NCI-H1694 (cell line): Measurements from ENCODE around the gene CAV1.

Experiments used
- DNase-seq: peaks from one replicate; lab custom pipeline; 2025; lab: John Stamatoyannopoulos, UW

CAV1 gene

DNA sequence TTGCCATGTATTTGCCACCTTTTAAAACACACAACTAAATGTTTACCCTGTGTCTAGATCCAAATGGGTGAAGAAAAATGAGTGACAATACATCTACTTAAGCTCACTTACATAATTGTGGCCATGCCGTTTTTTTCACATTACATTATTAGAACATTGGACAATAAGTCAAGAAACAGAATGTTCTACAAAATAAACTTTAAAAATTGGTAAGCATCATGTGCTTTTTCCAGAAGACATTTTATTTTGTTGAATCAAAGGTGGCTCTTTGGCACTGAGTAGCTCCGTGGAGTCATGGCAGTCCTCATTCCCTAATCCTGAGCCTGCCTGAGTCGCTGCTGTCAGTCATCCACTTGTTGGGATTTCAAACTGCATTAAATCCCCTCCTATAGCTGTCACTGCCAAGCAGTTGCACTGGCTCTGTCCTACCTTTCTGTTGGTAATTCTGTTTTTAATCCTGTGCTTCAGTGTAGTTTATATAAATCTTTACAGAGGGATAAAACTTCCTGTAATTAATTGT is 32.3 kb downstream of the CAV1 start:
- no peak for DNase-seq

DNA sequence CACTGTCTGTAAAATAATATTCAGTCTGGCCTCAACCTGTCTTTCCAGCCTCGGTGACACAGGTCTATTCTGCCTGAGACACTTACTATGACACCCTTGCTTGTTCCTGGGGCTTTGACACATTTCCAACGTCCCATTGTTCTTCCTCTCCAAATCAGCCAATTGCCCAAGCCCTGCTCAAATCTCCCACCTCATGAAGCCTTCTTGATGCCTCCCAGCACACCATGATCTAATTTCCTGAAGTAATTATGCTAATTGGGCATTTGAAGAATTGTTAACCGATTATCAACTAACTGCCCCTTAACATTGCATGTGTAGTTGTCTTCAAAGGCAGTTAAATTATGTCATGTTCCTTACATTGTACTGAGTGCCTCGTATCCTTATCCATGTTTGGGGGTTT is 33.1 kb downstream of the CAV1 start:
- no peak for DNase-seq

DNA sequence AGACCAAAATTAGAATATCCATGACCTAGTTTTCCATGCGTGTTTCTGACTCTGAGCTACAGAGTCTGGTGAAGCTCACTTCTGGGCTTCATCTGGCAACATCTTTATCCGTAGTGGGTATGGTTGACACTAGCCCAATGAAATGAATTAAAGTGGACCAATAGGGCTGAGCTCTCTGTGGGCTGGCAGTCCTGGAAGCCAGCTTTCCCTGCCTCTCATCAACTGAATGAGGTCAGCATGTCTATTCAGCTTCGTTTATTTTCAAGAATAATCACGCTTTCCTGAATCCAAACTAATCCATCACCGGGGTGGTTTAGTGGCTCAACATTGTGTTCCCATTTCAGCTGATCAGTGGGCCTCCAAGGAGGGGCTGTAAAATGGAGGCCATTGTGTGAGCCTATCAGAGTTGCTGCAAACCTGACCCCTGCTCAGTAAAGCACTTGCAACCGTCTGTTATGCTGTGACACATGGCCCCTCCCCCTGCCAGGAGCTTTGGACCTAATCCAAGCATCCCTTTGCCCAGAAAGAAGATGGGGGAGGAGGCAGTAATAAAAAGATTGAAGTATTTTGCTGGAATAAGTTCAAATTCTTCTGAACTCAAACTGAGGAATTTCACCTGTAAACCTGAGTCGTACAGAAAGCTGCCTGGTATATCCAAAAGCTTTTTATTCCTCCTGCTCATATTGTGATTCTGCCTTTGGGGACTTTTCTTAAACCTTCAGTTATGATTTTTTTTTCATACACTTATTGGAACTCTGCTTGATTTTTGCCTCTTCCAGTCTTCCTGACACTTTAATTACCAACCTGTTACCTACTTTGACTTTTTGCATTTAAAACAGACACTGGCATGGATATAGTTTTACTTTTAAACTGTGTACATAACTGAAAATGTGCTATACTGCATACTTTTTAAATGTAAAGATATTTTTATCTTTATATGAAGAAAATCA is 35.5 kb downstream of the CAV1 start:
- DNase-seq: no peak

DNA sequence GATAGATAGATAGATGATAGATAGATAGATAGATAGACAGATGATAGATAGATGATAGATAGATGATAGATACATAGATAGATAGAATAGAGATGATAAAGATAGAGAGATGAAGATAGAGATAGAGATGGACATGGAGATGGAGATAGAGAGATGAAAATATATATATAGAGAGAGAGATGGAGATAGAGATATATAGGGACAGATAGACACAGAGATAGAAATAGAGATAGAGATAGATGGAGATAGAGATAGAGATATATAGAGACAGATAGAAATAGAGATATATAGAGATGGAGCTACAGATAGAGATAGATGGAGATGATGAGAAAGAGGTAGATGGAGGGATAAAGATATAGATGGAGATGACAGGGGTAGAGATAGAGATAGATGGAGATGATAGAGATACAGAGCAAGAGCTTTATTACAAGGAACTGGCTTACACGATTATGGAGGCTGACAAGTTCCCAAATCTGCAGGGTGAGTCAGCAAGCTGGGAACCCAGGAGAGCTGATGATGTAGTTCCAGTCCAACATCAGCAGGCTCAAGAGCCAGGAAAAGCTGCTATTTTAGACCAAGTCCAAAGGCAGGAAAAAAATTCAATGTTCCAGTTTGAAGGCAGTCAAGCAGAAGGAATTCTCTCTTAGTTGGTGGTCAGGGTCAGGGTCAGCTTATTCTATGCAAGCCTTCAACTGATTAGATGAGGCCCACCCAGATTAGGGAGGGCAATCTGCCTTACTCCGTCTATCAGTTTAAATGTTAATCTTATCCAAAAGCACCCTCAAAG is 37.1 kb downstream of the CAV1 start:
- DNase-seq: no peak

DNA sequence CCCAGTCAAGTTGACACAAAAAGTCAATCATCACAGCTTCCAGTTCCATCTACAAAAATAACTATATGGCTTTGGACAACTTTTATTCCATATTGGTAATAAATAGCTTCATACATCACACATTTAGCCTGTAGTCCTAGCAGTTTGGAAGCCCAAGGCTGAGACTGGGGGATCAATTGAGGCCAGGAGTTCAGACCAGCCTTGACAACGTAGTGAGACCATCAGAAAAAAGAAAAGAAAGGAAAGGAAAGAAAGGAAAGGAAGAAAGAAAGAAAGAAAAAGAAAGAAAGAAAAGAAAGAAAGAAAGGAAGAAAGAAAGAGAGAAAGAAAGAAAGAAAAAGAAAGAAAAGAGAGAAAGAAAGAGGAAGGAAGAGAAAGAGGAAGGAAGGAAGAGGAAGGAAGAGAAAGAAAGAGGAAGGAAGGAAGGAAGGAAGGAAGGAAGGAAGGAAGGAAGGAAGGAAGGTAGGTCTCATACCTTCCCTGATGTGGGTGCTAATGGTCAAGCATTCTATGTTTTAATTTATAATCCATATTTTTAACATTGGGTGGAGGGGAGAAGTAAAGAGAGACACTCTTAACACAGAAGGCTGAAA is 37.8 kb downstream of the CAV1 start:
- no peak for DNase-seq

DNA sequence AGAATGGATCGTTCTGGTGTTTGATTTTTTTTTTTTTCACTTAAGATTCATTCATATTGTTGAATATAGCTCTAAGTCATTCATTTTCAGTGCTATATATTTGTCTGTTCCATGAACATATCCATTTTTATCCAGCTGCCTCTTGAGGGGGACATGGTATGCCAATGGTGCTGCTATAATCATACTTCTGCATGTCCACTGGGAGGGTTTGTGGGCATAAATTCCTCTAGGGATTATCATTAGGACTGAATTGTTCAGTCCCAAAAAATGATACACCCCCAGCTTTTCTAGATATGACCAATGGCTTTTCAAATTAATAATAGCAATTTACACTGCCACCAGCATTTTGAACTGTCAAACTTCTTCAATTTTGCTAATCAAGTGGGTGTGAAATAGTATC is 41.1 kb downstream of the CAV1 start:
- no peak for DNase-seq

DNA sequence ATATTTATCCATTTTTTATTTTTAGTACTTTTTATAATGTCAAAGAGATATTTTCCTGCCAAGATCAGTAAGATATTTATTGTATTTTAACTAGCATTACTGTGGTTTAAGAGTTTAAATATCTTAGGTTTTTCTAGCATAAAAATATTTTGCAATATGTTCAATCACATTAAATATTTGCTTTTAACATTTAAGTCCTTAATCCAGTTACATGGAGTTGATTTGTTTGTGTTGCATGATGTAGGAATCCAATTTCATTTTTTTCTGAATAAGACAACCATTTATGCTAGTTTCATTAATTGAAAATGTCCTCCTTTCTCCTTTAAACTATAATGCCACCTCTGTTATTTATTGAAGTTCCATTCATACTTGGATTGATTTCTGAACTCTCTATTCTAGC is 41.8 kb downstream of the CAV1 start:
- DNase-seq: no peak

DNA sequence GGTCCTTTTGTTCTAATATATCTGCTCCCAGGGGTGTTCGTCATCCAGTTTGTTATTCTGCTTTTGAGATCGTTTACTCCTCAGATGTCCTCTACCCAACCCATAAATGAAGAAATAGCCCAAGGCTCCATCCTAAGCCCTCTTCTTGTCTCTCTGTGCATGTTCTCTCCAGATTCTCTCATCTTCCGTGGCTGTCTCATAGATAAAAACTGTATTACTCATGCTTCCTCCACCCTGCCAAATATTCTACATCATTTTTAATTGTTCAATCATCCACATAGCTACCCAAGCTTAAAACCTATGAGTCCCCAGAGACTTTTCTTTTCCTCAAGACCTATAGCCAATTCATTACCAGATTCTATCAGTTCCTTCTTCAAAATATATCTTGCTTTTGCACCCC is 44.9 kb downstream of the CAV1 start:
- no peak for DNase-seq

DNA sequence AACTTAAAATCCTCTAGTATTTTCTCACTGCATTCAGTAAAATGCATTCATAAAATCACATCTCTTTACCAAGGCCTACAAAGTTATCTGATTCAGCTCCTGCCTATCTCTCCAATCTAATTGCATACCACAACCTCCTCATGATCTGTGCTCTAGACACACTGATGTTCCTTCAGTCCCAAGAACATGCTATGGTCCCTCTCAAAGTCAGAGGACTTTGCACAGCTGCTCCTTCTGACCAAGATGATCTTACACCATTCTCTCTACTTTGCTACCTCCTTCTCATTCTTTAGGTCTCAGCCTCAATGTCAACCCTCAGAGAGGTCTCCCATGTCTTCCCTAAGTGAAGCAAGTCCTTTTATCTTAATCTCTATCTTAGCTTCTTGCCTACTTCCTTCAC is 45.5 kb downstream of the CAV1 start:
- no peak for DNase-seq

DNA sequence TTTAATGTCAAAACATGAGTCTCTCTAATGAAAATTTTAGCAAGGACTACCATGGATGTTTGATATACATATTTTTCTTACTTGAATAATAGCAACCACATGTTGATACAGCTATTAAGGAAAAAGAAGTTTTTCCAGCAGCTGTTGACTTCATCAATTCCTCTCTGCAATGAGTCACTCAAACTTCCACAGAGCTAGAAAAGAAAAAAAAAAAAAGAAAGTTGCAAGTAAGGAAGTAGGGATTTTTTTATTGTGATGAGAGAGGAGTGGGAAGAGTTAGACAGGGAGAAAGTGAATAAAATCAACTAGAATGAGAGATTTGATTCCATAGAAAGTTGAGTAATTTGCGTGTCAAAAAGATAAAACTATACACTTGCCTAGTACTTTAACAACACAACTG is 46.2 kb downstream of the CAV1 start:
- no peak for DNase-seq

DNA sequence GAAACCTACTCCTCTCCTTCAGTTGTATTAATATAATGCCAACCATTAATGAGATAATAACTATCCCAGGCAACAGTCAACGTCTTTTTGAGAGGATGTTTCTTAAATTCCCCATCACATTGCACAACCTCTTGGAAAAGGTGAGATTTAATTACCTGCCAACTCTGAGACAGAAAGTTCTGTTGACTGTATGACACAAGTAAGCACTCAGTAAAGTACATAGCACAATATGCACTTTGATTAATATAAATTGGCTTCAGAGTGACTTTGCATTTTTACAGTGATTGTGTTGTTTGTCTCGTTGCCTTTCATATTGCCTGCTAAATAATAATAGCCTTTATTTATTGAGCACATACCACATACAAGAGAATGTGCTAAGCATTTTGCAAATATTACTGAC is 46.7 kb downstream of the CAV1 start:
- DNase-seq: no peak

DNA sequence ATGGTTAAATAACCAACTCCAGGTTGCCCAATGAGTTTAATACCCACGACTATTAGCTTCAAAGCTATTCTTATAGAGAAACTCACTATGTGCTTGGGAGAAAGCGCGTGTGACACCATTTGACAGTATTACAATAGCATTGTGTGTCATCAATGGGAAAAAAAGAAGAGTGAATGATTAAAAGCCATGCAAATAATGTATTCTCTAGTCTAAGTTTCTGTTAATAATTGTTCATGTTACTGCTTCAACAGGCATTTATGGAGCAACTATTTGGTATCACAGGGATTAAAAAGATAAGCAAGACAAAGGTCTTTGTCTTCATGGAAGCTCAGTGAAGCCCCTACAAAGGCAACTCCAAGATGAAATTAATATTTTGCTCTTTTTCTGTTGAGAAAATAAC is 47.2 kb downstream of the CAV1 start:
- DNase-seq: no peak

DNA sequence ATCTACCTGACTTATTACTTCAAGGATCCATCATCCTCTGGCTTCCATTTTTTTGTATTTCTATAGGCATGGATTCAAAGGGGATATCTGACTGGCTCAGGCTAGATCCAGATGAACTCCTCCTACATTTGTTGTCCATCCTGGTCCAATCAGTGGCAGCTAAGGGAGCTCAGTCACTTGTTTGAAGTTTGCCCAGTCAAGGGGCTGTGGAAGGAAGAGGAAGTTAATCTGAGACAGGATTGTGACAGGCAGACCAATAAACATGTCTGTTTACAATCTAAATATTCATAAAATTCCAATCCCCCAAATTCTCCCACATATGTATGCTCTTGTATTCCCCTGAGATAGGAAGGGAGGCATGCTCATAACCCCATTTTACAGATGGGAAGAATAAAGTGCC is 48.7 kb downstream of the CAV1 start:
- no peak for DNase-seq

DNA sequence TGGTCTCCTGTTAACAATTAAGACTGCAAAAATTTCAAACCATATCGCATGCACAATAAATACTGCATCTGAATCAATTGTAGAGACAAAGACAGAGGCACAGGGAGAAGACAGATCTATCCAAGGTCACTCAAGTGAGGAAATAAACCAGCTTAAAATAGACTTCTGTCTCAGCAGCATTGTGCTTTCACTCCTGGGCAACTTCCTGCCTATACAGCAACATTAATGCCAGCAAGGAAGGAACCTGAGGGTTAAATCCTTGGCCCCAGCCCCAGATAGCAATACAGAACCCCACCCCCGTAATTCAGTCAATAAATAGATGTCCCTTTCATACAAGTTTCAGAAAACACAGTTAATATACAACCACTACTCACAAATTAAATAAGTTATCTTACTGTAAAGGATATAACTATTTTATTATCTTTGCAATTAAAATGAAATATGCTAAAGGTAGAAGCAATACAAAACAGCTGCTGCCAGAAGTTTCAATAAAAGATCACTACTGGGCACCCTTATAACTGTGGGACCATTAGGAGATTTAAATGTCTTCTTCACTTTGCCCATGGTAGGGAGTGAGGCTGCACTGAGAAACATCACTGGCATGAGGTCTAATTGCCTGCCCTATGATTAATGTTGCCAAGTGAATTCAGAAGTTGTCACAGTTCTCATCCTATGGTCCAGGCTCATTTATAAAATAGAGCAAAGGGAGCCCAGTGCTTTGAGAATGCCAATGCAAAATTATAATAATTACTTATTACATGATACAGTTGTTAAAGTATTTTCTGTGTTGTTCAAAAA is 49.4 kb downstream of the CAV1 start:
- no peak for DNase-seq

DNA sequence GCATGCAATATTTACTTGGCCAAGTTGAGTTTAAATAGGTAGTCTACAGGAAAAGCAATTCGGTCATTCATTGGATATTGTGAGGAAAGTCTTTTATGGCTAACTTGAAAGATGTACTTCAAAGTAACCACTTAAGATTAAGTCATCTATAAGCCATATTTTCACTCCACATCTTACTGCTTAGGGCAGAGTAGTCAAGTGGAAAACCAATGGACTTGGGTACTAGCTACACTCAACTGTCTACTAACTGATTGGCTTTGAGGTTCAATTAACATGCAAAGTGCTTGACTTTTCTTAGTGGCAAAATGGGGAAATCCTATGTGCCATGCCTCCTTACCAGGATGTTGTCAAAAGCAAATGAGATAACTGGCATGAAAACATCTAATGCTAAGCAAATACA is 51.0 kb downstream of the CAV1 start:
- DNase-seq: no peak

DNA sequence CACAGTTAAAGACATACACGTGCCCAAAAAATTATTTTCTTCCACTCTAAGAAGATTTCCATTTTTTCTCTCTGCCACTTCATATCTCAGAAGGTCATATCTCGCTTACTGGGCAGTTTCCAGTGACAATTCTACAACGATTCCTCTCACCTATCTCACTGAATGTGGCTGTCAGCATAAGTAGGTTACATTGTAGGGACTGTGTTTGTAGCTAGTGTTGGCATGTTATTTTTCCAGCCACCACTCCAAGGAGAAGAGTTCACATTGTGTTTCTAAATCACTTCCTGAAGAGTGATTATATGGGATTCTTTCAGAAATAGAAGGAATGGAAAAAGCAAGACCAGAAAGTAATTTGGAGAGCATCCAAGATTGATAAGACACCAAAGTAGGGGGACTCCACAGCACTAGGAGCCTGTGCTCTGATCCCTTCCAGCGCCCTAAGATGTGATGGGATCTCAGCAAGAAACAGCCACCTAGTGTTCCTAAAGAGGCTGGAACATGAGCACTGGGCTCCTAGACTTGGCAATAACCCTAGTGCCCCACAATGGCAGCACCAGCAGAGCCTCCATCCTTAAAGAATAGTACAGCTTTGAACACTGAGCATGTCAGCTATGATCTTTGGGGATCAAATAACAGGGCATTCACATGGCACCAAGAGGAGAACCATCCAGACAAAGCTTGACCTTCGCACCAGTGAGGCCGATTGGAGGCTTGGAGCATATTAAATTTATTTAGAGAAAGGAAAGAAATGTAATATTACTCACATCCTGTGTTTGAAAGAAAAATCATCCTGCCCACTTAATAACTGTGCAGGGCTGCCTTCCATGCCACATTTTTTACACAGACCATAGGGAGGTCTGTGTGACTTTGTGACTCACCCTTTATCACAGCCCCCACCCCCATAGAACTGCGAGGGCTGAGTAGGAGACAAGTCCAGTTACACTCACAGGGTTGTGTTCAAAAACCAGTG is 51.8 kb downstream of the CAV1 start:
- DNase-seq: no peak

DNA sequence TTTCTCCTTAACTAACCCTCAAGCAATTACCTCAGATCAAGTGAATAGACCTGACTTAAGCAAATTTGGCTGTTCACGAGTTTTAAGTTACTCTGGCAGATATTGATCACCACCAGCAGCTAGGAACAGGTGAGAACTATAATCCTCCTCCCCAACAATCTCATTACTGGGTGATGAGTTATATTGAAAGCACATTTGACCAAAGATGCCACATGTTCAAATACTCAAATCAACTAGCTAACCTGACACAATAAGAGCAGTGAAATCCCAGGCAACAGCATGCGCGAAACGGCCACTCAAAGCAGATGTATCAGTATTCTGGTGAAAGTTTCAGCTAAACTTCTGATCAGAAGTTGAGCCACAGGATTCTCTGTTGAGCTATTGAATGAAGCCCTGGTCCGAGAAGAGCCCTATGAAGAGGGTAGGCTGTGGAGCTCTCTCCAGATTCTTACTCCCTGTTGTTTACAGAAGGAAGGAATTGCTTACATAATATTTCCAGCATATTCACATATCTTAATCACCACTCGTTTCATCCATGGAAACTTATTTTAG is 52.6 kb downstream of the CAV1 start:
- DNase-seq: no peak

DNA sequence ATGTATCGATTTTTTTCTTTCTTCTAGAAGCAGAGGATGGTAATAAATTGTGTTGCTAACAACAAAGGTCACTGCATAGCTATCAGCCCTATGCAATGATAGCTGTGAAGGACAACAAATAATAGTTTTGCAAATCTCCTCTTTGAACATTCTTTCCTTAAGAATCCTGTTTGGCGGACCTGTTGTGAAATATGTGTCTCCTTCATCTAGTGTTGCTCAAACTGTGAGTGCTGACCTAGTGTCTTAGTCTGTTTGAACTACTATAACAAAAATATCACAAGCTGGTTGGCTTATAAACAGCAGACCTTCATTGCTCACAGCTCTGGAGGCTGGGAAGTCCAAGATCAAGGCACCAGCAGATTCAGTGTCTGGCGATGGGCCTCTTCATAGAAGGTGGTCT is 53.7 kb downstream of the CAV1 start:
- DNase-seq: no peak

DNA sequence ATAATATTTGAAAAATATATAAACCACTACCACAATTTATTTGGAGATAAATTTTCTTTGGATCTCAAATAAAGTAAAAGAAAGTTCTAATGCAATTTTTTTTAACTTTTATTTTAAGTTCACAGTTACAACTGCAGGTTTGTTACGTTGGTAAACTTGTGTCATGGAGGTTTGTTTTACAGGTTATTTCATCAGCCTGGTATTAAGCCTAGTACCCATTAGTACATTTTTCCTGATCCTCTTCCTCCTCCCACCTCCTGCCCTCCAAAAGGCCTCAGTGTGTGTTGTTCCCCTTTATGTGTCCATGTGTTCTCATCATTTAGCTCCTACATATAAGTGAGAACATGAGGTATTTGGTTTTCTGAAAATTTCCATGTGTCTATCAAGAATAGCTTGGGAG is 54.5 kb downstream of the CAV1 start:
- DNase-seq: no peak

DNA sequence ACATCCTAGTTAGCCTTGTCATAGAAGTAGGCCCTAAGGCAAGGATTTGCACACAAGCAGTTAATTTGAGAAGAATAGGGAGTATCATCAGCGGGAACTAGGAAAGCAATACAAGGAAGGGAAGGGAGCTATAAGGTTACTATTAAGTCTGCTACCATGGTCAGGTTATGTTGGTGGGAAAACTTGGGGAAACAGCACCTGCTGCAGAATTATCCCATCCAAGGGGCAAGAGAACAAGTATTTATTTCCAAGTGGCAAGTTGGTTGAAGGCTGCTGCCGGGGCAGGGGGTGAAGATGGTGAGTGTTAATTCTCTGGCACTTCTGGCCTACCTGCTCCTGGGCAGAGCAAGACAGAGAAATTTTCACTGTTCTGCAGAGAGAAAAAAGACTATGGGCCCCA is 55.0 kb downstream of the CAV1 start:
- no peak for DNase-seq
